Gastrocnemius medialis (tissue), 4 donors: Measurements from ENCODE around the gene HAGH.

Source experiments
- CTCF ChIP-seq, 5 experiments: fragments of 450-650 bp in 3 of 5; fragments of 200-600 bp in 2 of 5; sonication (generic) in 2 of 5; IDR thresholded peaks in 4 of 5; conservative IDR thresholded peaks in 1 of 5; 1 replicate in 4 of 5; 2 replicates in 1 of 5; pipeline ENCODE4 v1.5.1; 2016 to 2019; ENCODE audit warnings: antibody characterized with exemption in 5 of 5, mild to moderate bottlenecking in 3 of 5, moderate library complexity in 3 of 5
- POLR2A ChIP-seq, 2 donors: fragments of 450-650 bp; IDR thresholded peaks; one replicate each; pipeline ENCODE4 v1.6.1; 2017; ENCODE audit warnings: antibody characterized with exemption in 2 of 2, mild to moderate bottlenecking in 2 of 2, moderate library complexity in 2 of 2

DNA sequence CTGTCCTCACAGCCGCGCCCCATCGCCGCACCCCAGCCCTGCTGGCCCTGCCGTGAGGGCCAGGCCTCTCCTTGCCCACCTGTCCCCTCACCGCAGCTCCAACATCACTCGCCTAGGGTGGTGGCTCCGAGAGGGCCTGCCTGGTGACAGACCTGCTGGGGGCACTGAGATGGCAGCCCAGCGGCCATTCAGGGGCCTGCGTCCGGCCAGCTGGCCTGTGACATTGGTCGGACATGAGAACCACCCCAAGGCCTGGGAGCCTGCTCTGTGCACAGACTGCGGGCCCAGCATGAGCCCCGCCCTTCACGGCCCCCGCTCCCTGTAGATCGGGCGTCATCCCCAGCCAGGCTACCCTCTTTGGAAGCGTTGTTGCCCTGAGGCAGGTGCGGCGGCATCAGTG lies 67.1 kb downstream of the HAGH start:
- TF ChIP-seq CTCF (IDR thresholded peaks at IDR 0.05 in 4 of 5, conservative IDR thresholded peaks at IDR 0.05 in 1 of 5), result no peak
- TF ChIP-seq POLR2A (IDR thresholded peaks at IDR 0.05), result no peak
